ENCODE results near the gene STRN3.

STRN3 gene

GRCh38 chr14:31037709-31038221, 11.6 kb upstream of the STRN3 start:
- H3K9ac ChIP-seq = no peak overlapping the region
- H3K79me2 ChIP-seq = peaks cover 3% of the 10 kb centered on the region
- no peaks in the 10 kb centered on the region for H3K27me3 ChIP-seq (ENCODE audit: control insufficient read depth, insufficient read depth, low read length)
- no peaks in the 10 kb centered on the region for H3K9me3 ChIP-seq (ENCODE audit: control insufficient read depth, low read length)
- H2AFZ ChIP-seq = no peak overlapping the region
- H3K4me1 ChIP-seq = no peaks in the 10 kb centered on the region
- H3K36me3 ChIP-seq (ENCODE audit: control insufficient read depth, insufficient read depth, low read length) = no peaks in the 10 kb centered on the region
- TF ChIP-seq CTCF (IDR thresholded peaks at IDR 0.05) = no peak
- no peak overlapping the region for H3K4me2 ChIP-seq (ENCODE audit: low read length)
- H3K4me3 ChIP-seq (ENCODE audit: low read depth, low read length) = no peak overlapping the region
- H3K27ac ChIP-seq = no peak overlapping the region

- Histone ChIP-seq H3K27me3 (ENCODE audit: control insufficient read depth, insufficient read depth, low read length) (no peaks in the 10 kb centered on the region), H3K79me2 (peaks cover 11% of the 10 kb centered on the region), H3K9me3 (ENCODE audit: control insufficient read depth, low read length) (no peaks in the 10 kb centered on the region), H3K4me1 (no peaks in the 10 kb centered on the region), H3K27ac (no peak overlapping the region), H3K4me2 (ENCODE audit: low read length) (no peak overlapping the region), H3K36me3 (ENCODE audit: control insufficient read depth, insufficient read depth, low read length) (no peaks in the 10 kb centered on the region), H3K4me3 (ENCODE audit: low read depth, low read length) (no peak overlapping the region), H2AFZ (no peak overlapping the region), H3K9ac (no peak overlapping the region)
- no peak for TF ChIP-seq CTCF (IDR thresholded peaks at IDR 0.05)
Observed at GRCh38 chr14:31036552-31036951, 10.4 kb upstream of the STRN3 start.

- Histone ChIP-seq H2AFZ (no peak overlapping the region), H3K27me3 (ENCODE audit: control insufficient read depth, insufficient read depth, low read length) (no peaks in the 10 kb centered on the region)
- TF ChIP-seq CTCF (IDR thresholded peaks at IDR 0.05) = no peak
Observed at GRCh38 chr14:31030469-31030868, 4.3 kb upstream of the STRN3 start.

GRCh38 chr14:31029016-31029970, 3.1 kb upstream of the STRN3 start:
- Histone ChIP-seq H3K9me3 (ENCODE audit: control insufficient read depth, low read length) (no peaks in the 10 kb centered on the region), H2AFZ (no peak overlapping the region), H3K4me3 (ENCODE audit: low read depth, low read length) (no peak overlapping the region), H3K79me2 (peaks cover 38% of the 10 kb centered on the region), H3K36me3 (ENCODE audit: control insufficient read depth, insufficient read depth, low read length) (no peaks in the 10 kb centered on the region), H3K4me1 (no peaks in the 10 kb centered on the region), H3K27me3 (ENCODE audit: control insufficient read depth, insufficient read depth, low read length) (no peaks in the 10 kb centered on the region), H3K4me2 (ENCODE audit: low read length) (no peak overlapping the region), H3K27ac (no peak overlapping the region), H3K9ac (no peak overlapping the region)
- no peak for TF ChIP-seq CTCF (IDR thresholded peaks at IDR 0.05)

More at GRCh38 chr14:31030469-31030868, 4.3 kb upstream of the STRN3 start:
- Histone ChIP-seq H3K27ac (no peak overlapping the region), H3K9me3 (ENCODE audit: control insufficient read depth, low read length) (no peaks in the 10 kb centered on the region), H3K4me1 (no peaks in the 10 kb centered on the region), H3K4me3 (ENCODE audit: low read depth, low read length) (no peak overlapping the region), H3K4me2 (ENCODE audit: low read length) (no peak overlapping the region), H3K79me2 (peaks cover 38% of the 10 kb centered on the region), H3K9ac (no peak overlapping the region), H3K36me3 (ENCODE audit: control insufficient read depth, insufficient read depth, low read length) (no peaks in the 10 kb centered on the region)
